SK-N-DZ (cell line): ENCODE measurements around the gene GPN2.
"Not testable (repeated sequence)": the region's sequence is repeated elsewhere in the genome, so short reads cannot be mapped to it uniquely, and the experiment has no call there.

Experiments
- DNase-seq: peaks from one replicate; pipeline ENCODE4 v3.0.0-alpha.2; 2015; ENCODE audit warnings: low spot score

Gene GPN2

GRCh38 chr1:26858160-26858559 is 31.9 kb downstream of the GPN2 start:
- no peak for DNase-seq

- no peak for DNase-seq
These were observed 32.5 kb downstream of the GPN2 start for GRCh38 chr1:26857473-26858060.

- DNase-seq: no peak
These were observed 33.2 kb downstream of the GPN2 start for GRCh38 chr1:26856604-26857469.

- no peak for DNase-seq
These were observed 33.9 kb downstream of the GPN2 start for GRCh38 chr1:26856181-26856580.

- no peak for DNase-seq
These were observed 34.4 kb downstream of the GPN2 start for GRCh38 chr1:26855636-26856035.

DNA sequence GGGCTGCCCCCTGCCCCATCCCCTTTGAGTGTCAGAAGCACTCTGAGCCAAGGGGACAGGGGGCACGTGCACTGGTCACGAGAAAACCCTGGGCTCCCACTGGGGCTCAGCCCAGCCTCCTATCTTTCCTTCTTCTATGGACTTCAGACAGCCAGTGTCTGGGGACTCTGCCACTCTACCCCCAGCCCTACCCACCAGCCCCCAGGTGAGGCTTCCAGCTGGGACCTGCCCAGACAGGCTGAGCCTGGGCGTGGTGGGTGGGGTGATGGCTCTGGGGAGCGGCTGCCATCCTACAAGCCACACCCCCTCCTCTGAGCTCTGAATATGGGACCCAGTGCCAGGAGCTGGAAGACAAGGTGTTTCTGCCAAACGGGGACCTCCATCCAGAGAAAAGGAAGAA is 35.2 kb downstream of the GPN2 start:
- no peak for DNase-seq

DNA sequence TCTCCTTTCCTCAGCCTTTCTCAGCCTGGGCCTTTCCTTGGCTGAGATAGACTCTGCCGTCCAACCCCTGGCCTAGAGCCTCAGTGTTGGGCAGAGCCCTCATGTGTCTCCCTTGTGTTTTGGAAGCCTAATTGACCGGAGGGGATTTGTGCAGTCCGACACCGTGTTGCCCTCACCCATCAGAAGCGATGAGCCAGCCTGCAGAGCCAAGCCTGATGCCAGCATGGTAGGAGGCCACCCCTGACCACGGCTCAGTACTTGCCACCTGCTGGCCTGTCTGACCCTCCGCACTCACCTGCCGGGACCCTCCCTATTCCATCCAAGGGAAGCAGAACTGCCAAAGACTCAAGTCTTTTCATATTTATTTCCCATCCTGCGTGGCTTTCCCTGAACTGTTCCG is 36.5 kb downstream of the GPN2 start:
- no peak for DNase-seq

DNA sequence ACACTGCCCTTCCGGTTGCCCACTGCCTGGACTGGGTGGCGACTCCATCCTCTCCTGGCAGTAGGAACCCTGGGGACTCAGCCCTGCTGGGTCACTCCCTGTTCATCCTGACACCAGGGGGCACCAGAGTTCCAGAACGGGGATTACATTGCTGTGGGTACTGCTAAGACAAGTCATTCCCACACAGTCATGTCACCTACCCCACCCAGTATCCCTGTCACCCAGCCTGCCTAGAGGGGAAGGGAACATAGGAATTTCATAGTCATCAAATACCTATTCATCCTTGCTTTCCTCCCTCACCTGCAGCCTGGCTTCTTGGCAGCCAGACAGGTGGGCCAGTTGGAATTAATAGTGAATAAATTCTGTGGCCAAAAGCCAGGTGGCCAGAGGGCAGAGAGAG is 36.9 kb downstream of the GPN2 start:
- DNase-seq: peak; percentile 63

GRCh38 chr1:26852701-26853100 is 37.4 kb downstream of the GPN2 start:
- no peak for DNase-seq

GRCh38 chr1:26851106-26851684 is 38.9 kb downstream of the GPN2 start:
- no peak for DNase-seq

DNA sequence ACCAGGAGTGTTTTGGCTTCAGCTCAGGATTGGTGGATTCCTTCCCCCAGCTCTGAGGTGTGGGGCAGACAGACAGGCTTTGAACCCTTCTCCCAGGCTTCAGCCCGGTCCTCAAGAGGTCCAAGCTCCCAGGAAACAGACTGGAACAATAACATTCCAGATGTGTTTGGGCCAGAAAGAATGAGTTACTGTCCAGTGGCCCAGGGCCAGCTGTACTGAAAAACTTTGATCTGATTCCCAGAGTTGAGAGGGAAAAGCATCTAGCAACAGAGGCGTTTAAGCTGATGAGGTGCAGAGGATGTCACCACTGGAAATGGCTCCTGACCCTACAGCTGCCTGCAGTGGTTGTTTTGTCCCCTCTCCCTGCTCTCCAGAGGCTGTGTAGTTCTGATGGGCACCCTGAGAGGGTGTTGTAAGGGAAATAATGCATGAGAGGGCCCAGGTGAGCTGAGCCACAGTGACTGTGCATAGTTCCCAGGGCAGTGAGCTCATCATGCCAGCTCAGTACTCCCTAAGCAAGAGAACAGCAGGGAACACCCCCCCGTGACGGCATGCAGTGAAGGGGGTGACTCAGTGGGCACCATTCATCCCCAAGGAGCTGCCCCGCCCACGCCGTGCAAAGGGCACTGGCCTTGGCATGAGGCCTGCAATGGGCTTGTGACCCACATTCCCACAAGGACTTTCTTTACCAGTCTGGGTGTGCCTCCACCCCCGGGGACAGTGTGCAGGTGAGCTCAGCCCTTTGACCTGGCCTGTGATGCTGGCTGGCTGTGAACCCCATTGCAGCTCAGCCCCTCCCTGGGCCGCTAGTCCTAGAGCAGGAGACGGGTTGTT is 40.9 kb downstream of the GPN2 start:
- DNase-seq: no peak

- no peak for DNase-seq
These were observed 41.6 kb downstream of the GPN2 start for GRCh38 chr1:26848499-26848898.

DNA sequence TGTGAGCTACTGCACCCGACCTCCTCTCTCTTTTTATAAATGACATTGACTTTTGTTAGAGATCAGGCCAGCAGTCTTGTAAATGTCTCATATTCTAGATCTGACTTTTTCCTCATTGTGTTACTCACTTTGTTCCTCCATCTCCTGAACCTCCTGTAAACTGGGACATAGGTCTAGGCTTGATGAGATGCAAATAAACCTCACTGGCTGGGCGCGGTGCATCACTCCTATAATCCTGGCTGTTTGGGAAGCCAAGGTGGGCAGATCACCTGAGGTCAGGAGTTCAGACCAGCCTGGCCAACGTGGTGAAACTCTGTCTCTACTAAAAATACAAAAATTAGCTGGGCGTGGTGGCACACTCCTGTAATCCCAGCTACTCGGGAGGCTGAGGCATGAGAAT is 42.3 kb downstream of the GPN2 start:
- DNase-seq: not testable (repeated sequence)

- DNase-seq: no peak
These were observed 45.5 kb downstream of the GPN2 start for GRCh38 chr1:26844424-26845196.

DNA sequence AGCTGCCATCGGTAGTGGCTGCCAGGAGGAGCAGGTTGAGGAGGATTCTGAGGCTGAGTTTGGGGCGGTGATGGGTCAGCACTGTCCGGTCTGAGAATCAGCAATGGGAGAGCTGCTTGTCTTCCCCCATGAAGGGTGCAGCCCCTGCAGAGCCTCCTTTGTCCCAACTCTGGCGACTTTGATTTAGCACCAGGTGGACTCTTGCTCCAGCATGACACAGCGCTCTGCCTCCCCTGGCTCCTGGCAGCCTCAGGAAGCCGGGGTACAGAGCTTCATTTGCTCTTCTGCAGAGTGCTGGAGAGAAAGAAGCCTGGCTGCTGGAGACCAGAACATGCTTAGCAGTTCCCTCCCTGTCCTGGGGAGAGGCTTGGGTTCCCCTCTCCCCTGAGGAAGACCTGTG is 50.3 kb downstream of the GPN2 start:
- DNase-seq: no peak

DNA sequence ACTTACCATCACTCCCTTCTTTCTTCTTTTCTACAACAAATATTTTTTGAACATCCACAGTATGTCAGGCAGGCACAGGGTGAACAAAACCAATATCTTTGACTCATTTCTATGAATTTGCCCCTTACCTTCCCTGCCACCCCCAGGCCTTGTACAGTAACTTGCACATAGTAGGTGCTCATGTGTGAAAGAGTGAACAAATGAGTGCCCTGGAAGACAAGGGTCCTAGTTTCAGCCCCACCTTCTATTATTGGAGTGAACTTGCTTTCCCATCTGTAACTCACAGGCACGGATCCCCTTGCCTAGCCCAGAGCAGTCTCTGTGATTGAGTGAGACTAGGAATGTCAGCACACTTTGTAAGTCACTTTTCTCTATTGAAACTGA is 50.8 kb downstream of the GPN2 start:
- no peak for DNase-seq

- no peak for DNase-seq
These were observed 51.4 kb downstream of the GPN2 start for GRCh38 chr1:26838474-26839338.

GRCh38 chr1:26837665-26838064 is 52.4 kb downstream of the GPN2 start:
- DNase-seq: not testable (repeated sequence)

DNA sequence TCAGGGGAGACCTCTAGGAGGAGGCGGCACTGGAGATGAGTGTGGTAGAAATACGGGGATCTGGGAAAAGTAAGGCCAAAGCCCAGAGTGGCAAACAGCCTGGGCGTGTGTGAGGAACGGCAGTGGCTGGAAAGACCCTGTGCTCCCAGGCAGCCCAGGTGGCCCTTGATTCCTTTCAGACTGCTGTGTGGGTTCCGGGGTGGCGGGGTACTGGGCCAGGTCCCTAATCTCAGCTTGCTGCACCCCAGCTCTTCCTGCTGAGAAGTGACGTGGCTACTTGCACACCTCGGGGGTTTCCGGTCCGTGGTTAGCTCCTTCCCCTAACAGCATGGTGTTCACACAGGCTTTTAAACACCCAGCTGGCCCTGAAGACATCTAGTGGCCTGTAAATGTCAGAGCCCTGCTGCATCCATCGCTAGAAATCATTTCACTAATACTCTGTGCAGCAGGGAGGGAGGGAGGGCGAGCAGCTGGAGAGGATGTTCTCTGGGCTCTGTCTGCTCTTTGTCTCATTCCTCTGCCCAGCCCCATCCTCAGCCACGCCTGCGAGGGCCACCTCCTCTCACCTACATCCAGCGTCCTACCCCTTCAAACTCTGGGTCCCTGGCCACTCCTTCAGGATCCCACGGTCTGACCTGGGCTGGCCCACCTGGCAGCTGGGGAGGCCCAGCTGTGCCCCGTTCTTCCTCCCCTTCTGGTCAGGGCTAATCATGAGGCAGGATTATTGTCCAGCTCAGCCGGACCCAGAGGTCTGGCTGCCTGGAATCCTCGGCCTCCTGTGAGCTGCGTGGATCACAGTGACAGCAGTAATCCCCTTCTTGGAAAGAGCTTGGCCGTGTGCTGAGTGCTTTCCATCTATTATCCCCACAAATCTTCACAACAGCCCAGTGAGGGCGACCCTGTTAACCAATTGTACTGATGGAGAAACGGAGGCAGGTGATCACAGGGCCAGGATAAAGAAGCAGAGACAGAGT is 56.4 kb downstream of the GPN2 start:
- DNase-seq: no peak
